Activated naive CD8-positive, alpha-beta T cell treated with anti-CD3 and anti-CD28 coated beads for 36 hours (primary cell): ENCODE data around the gene ADAMTS17. TPM values are rescaled to one million over a fixed set of nuclear protein-coding genes. Genes with fewer than 3 reads are reported as not detected.

Source experiments
- DNase-seq: peaks from one replicate; pipeline ENCODE4 v3.0.0; 2021
- H3K27ac Mint-ChIP-seq: one replicate; pipeline ENCODE4 v1.8.0; 2022; ENCODE audit warnings: mild to moderate bottlenecking, moderate library complexity, mixed read lengths
- H3K27me3 Mint-ChIP-seq: one replicate; pipeline ENCODE4 v1.8.0; 2022; ENCODE audit warnings: mild to moderate bottlenecking, mixed read lengths
- H3K36me3 Mint-ChIP-seq: one replicate; pipeline ENCODE4 v1.8.0; 2021; ENCODE audit warnings: mild to moderate bottlenecking, mixed read lengths
- H3K4me1 Mint-ChIP-seq: one replicate; pipeline ENCODE4 v1.8.0; 2021; ENCODE audit warnings: mixed read lengths
- H3K4me3 Mint-ChIP-seq: one replicate; pipeline ENCODE4 v1.8.0; 2022; ENCODE audit warnings: mild to moderate bottlenecking, moderate library complexity, mixed read lengths
- H3K9me3 Mint-ChIP-seq: one replicate; pipeline ENCODE4 v1.8.0; 2022; ENCODE audit warnings: mixed read lengths
- total RNA-seq, 2 experiments: library from RNA; stranded (reverse); gene quantifications; one replicate each; pipeline ENCODE4 v1.2.3, GENCODE V29; 2021

ADAMTS17 gene
- total RNA-seq, 2 experiments from 2014 or later: 2.5 to 3.6 TPM

DNA sequence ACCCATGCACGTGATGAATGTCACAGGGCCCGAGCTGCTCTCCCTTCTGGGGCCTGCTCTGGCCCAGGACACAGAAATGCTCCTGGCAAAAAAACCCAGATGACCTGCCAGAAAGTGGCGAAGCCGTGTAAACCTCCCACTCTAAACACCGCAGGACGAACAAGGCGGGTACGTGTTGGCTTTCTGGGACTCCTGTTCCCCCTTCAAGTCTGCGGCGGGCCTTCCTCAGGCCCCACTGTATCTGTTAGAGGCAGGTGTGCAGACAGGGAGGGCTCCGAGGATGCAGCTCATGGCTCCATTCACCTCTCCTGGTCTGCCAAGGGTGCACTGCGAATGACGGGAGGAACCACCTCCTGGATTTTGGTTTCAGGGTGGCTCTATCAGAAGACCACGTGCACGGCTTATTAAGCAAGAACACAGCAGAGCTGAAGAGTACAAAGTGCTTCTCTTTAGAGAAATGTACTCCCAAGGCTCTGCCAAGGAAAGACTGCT is 173.8 kb downstream of the ADAMTS17 start:
- peaks cover 13% of the 10 kb centered on the region for H3K4me1 Mint-ChIP-seq
- H3K9me3 Mint-ChIP-seq: peaks cover 7% of the 10 kb centered on the region
- peaks cover 3% of the 10 kb centered on the region for H3K36me3 Mint-ChIP-seq
- no peak overlapping the region for H3K27ac Mint-ChIP-seq
- H3K4me3 Mint-ChIP-seq: no peak overlapping the region
- DNase-seq: no peak
- H3K27me3 Mint-ChIP-seq: no peaks in the 10 kb centered on the region

DNA sequence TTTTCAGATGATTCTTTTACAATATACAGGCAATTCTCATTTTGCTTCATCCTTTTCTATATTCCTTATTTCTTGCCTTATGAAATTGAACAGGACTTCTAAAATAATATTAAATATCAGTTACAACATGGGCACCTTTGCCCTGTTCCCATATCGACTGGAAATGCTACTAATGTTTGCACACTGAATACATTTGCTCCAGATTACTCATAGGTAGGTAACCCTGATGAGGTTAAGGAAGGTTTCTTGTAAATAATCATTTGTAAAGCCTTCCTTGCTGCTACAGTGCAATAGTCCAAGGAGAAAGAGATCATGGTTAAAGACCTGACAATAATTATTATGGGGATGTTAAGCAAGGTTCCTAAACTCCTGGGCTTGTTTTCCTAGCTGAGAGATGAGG is 175.5 kb downstream of the ADAMTS17 start:
- no peaks in the 10 kb centered on the region for H3K27me3 Mint-ChIP-seq
- H3K4me1 Mint-ChIP-seq: peaks cover 13% of the 10 kb centered on the region
- no peak overlapping the region for H3K4me3 Mint-ChIP-seq
- peaks cover 2% of the 10 kb centered on the region for H3K9me3 Mint-ChIP-seq
- DNase-seq: no peak
- H3K27ac Mint-ChIP-seq: no peak overlapping the region
- no peaks in the 10 kb centered on the region for H3K36me3 Mint-ChIP-seq

DNA sequence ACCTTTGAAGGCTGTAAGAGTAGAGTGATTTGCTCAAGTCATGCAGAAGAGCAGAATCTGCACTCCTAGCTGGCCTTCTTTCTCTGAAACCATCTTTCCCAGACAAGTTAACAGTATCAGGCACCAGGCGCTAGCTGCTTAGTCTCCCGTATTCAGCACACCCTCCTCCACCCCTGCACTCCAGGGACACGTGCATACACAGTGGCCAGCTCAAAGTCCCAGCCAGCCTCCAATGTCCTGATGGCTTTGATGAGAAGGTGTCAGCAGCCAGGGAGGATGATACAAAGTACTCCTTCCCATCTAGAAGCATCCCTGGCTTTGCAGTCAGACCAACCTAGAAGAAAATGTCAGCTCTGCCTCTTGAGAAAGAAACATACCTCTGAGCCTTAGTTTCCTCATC is 177.8 kb downstream of the ADAMTS17 start:
- no peaks in the 10 kb centered on the region for H3K27me3 Mint-ChIP-seq
- H3K4me1 Mint-ChIP-seq: no peaks in the 10 kb centered on the region
- H3K27ac Mint-ChIP-seq: no peak overlapping the region
- no peak overlapping the region for H3K4me3 Mint-ChIP-seq
- DNase-seq: no peak
- H3K36me3 Mint-ChIP-seq: no peaks in the 10 kb centered on the region
- H3K9me3 Mint-ChIP-seq: no peaks in the 10 kb centered on the region

DNA sequence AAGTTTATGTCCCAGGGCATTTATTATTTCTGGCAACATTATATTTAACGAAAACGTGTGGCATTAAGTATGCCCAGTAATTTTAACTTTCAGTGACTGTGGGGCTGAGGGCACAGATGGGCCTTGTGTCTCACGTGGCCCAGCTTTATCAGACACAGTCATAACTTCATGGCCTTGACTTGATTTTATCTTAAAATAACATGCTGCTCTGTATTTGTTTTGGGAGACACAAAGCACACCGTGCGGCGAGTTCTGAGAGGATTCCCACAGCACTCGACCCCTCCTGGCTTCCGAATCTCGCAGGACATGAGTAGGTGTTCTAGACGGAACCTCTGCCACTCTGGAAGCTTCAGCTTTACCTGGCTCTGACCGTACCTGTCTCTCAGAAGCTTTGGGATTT is 180.8 kb downstream of the ADAMTS17 start:
- Mint-ChIP-seq H3K36me3 (no peaks in the 10 kb centered on the region), H3K4me1 (no peaks in the 10 kb centered on the region), H3K9me3 (no peaks in the 10 kb centered on the region), H3K27ac (no peak overlapping the region), H3K4me3 (no peak overlapping the region), H3K27me3 (no peaks in the 10 kb centered on the region)
- DNase-seq: no peak

DNA sequence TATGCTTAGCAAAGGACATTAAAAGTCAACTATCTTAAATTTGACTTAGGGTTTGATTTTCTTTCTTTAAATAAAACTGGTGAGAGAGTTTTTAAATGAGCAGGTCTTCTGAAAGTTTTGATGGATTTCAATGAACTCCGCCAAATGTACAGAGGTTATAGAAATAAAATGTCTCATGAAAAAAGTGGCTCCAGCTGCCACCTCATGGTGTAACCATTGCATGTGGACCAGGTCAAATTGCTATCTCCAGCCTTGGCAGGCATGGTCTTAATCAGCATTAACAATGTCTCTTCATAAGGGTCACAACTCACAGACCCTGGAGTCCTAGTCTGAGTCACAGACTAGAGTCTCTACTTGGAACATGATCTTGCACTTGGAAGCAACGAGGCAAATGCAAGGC is 182.3 kb downstream of the ADAMTS17 start:
- Mint-ChIP-seq H3K9me3 (no peaks in the 10 kb centered on the region), H3K4me3 (no peak overlapping the region), H3K36me3 (no peaks in the 10 kb centered on the region), H3K27me3 (no peaks in the 10 kb centered on the region), H3K4me1 (no peaks in the 10 kb centered on the region), H3K27ac (no peak overlapping the region)
- DNase-seq: no peak

DNA sequence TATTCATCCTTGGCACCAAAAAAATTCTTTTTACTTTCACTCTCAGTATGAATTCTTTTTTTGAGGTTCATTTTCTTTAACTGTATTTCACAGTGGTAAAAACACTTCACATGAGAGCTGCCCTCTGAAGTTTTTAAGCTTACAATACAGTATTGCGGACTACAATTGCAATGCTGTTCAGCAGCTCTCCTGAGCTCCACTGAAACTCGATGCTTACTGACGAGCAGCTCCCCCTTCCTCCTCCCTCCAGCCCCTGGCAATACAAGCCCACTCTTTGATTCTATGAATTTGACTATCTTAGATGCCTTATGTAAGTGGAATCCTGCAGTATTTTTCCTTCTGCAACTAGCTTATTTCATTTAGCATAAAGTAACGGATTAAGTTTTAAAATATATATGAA is 183.4 kb downstream of the ADAMTS17 start:
- no peaks in the 10 kb centered on the region for H3K27me3 Mint-ChIP-seq
- no peaks in the 10 kb centered on the region for H3K4me1 Mint-ChIP-seq
- no peak for DNase-seq

DNA sequence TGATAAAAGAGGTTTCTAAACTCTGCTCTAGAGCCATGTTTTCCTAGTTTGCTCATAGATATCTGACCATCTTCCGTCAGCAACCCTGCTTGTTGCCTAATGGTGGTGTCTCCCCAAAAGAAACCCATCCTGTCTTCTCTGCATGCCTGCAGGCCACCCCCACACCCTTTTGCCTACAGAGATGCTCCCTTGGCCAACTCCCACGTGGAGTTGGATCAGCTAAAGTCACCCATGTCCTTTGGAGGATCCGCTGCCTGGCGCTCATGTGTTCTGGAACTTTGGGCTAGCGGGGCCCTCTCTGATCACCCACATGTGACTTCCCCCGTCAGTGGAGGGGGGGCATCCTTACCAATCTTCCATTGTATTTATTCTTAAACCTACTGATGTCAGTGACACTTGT is 185.6 kb downstream of the ADAMTS17 start:
- no peaks in the 10 kb centered on the region for H3K36me3 Mint-ChIP-seq
- no peaks in the 10 kb centered on the region for H3K4me1 Mint-ChIP-seq
- H3K9me3 Mint-ChIP-seq: no peaks in the 10 kb centered on the region
- H3K27me3 Mint-ChIP-seq: no peaks in the 10 kb centered on the region
- DNase-seq: no peak
- no peak overlapping the region for H3K27ac Mint-ChIP-seq
- no peak overlapping the region for H3K4me3 Mint-ChIP-seq

More for the DNA sequence above, 183.4 kb downstream of the ADAMTS17 start:
- Mint-ChIP-seq H3K27ac (no peak overlapping the region), H3K9me3 (no peaks in the 10 kb centered on the region), H3K36me3 (no peaks in the 10 kb centered on the region), H3K4me3 (no peak overlapping the region)

DNA sequence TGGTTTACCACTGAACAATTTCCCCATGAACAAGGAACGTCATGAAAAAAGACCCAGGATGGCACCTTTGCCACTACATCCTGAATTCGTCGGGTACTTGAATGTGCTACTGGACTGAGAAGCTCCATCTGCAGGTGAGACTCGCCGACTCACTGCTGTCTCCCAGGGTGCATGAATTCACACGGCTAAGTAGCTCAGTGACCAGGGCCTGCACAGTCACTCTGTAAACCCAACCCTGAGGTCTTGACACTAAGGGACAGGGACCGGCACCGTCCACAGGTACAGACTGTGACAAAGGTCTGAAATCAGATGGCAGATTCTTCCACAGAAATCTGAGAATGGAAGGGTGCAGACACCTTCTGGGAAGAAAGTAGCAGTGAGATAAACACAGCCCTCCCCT is 187.4 kb downstream of the ADAMTS17 start:
- DNase-seq: no peak
- H3K27ac Mint-ChIP-seq: no peak overlapping the region
- H3K4me1 Mint-ChIP-seq: no peaks in the 10 kb centered on the region
- H3K27me3 Mint-ChIP-seq: no peaks in the 10 kb centered on the region
- H3K9me3 Mint-ChIP-seq: peaks cover 4% of the 10 kb centered on the region
- H3K36me3 Mint-ChIP-seq: peaks cover 15% of the 10 kb centered on the region
- H3K4me3 Mint-ChIP-seq: no peak overlapping the region

DNA sequence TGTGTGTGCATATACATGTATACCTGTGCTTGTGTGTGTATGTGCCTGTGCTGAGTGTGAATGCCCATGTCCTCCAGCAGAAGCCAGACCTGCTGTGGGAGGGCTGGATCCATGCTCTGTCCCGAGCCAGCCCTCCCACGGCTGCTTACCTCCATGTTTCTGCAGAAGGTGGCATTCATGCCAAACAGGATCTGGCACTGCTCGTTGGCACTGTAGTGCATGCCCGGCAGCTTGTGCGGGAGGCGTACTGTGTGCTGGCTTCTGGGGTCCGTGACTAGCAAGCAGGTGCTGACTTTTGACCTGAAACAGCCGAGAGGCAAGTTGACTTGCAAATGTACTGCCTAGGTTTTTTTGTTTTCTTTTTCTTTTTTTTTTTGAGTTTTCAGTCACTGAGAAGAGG is 189.3 kb downstream of the ADAMTS17 start:
- no peak overlapping the region for H3K4me3 Mint-ChIP-seq
- H3K36me3 Mint-ChIP-seq: peaks cover 32% of the 10 kb centered on the region
- H3K9me3 Mint-ChIP-seq: peaks cover 23% of the 10 kb centered on the region
- no peak for DNase-seq
- H3K27me3 Mint-ChIP-seq: no peaks in the 10 kb centered on the region
- no peaks in the 10 kb centered on the region for H3K4me1 Mint-ChIP-seq
- H3K27ac Mint-ChIP-seq: no peak overlapping the region

DNA sequence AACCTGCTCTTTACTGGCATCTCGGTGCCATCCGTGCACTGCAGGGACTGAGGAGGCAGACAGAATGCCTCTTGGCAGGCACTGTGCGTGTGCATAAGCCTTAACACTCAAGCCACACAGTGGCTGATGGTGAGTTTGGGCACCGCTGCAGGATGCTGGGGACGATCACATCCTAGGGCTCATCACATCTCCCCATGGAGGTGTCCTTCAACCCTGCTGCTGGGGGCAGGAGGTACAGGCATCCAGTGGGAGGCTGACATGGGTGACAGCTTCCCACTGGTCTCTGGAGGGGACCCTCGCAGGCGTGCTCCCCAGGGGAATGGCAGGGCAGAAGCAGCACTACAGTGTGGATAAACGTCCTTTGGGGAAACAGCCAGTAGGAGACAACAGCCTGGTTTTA is 190.9 kb downstream of the ADAMTS17 start:
- Mint-ChIP-seq H3K27me3 (no peaks in the 10 kb centered on the region), H3K9me3 (peaks cover 34% of the 10 kb centered on the region), H3K27ac (no peak overlapping the region), H3K4me1 (no peaks in the 10 kb centered on the region), H3K36me3 (peaks cover 37% of the 10 kb centered on the region), H3K4me3 (no peak overlapping the region)
- DNase-seq: no peak

DNA sequence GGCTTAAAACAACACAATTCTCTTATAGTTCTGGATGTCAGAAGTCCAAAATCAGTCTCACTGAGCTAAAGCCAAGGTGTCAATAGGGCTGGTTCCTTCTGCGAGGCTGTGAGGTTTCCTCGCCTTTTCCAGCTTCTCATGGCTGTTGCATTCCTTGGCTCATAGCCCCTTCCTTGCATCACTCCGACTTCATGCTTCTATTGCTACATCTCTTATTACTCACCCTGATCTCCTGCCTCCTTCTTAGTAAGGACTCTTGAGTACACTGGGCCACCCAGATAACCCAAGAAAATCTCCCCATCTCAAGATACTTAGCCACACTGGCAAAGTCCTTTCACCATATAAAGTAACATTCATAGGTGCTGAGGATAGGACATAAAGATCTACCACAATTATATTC is 193.9 kb downstream of the ADAMTS17 start:
- H3K27ac Mint-ChIP-seq: no peak overlapping the region
- no peaks in the 10 kb centered on the region for H3K4me1 Mint-ChIP-seq
- H3K9me3 Mint-ChIP-seq: peaks cover 35% of the 10 kb centered on the region
- H3K36me3 Mint-ChIP-seq: peaks cover 37% of the 10 kb centered on the region
- no peak overlapping the region for H3K4me3 Mint-ChIP-seq
- no peaks in the 10 kb centered on the region for H3K27me3 Mint-ChIP-seq
- no peak for DNase-seq

DNA sequence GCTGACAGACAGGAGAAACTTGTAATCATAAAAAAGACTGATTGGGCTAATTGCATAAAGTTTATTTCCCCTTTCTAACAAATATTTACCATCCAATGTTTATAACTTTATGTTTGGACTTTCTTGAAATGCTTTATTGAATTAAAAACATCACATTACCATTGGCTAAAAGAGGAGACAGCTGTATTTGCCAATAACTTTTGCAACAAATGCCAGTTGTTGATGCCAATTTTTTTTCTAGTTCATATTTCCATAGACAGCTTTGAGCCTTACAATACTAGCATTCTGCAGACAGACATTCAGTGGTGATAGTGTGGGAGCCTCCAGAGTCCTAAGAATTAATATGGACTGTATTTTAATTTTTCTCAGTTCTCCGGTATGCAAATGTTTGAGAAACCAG is 198.4 kb downstream of the ADAMTS17 start:
- Mint-ChIP-seq H3K36me3 (peaks cover 13% of the 10 kb centered on the region), H3K27ac (no peak overlapping the region), H3K4me1 (peaks cover 5% of the 10 kb centered on the region), H3K27me3 (no peaks in the 10 kb centered on the region), H3K4me3 (no peak overlapping the region), H3K9me3 (peaks cover 21% of the 10 kb centered on the region)
- DNase-seq: no peak

DNA sequence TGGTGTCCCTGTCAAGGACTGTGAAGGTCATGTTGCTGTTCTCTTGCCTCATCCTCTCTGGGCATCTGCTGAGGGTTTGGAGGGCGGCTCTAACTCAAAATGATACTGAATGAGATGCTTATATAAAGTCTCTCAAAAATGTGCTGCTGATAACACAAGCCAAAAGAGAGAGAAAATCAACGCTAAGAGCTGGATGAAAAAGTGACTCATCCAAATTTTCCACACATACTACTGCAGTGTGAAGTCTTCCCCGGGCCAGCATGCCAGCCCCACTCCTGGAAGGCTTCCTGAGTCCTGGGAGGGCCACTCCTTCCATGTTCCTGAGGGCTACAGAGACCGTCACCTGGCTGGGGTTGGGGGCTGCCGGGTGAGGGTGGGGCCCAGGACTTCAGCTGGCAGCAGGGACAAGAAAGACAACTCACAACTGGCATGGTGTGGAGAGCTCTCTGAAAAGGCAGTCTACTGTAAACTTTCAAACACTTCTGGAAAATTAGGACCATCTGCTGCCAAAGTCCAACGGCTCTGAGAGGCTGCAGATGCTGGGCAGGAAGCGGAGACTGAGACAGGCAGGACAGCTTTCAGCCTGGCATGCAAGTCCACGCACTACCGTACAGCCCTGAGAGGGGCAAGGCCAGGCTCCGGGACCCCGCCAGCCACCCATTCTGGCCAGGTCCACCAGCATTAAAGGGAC is 200.3 kb downstream of the ADAMTS17 start:
- Mint-ChIP-seq H3K27ac (no peak overlapping the region), H3K36me3 (no peaks in the 10 kb centered on the region), H3K9me3 (peaks cover 4% of the 10 kb centered on the region), H3K4me1 (peaks cover 5% of the 10 kb centered on the region), H3K4me3 (no peak overlapping the region), H3K27me3 (no peaks in the 10 kb centered on the region)
- DNase-seq: no peak

DNA sequence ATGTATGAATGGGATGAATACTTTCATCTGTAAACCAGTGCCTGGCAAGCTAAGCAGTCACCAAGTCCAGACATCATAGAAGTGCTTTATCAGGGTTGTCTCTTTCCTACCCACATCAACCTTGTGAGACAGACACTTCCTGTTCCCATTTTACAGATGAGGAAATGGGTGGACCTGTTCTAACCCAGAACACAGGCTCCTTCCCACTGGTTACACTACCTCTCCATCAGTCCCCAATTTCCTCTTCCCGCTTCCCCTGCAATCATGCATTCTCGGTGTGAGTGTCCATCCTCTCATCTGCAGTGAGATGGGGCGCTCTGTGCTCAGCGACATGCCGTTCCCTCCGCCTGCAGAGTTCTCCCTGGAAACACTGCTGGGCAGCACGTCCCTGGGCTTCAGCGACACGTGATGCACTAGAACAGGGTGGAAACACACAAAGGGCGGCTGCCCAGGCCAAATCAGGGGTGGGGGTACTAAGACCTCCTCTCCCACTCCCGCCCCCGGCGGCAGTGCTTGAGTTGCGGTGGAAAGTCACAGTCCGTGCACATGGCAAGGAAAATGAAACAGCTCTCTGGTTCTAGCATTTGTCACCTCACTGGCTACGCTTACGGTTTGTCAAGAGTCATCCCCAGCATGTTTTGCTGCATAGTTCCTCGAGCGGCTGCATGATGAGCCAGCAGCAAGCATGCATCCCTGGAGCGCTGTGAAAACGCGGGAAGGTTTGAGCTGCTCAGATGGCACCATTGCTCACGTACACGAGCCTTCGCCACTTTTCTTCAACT is 201.1 kb downstream of the ADAMTS17 start:
- H3K27me3 Mint-ChIP-seq: no peaks in the 10 kb centered on the region
- H3K27ac Mint-ChIP-seq: no peak overlapping the region
- no peak for DNase-seq
- no peaks in the 10 kb centered on the region for H3K36me3 Mint-ChIP-seq
- H3K4me3 Mint-ChIP-seq: no peak overlapping the region
- H3K9me3 Mint-ChIP-seq: peaks cover 1% of the 10 kb centered on the region
- peaks cover 5% of the 10 kb centered on the region for H3K4me1 Mint-ChIP-seq

DNA sequence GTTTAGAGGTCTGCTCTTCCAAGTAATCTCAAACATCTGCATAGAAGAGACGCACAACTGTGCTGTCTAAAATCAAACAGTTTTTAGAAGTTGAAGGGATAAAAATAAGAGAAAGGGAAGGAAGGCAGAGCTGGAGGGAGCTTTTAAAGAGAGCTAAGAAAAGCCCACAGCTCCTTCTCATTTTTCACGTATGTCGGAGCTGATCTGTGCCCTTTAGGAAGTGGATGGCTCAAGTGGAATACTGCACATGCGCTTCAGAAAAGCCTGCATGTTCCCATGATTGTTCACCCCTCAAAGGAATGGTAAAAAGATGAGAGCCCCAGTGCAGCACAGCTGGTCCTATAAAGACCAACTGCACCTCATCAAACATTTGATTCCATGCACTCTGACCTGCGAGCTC is 207.2 kb downstream of the ADAMTS17 start:
- Mint-ChIP-seq H3K27me3 (no peaks in the 10 kb centered on the region), H3K4me1 (peaks cover 6% of the 10 kb centered on the region)

More for the DNA sequence above, 207.2 kb downstream of the ADAMTS17 start:
- H3K9me3 Mint-ChIP-seq: no peaks in the 10 kb centered on the region
- DNase-seq: no peak
- no peak overlapping the region for H3K4me3 Mint-ChIP-seq
- H3K36me3 Mint-ChIP-seq: peaks cover 3% of the 10 kb centered on the region
- no peak overlapping the region for H3K27ac Mint-ChIP-seq
